ENCODE data around the gene CHN2. TPM values are rescaled to one million over a fixed set of nuclear protein-coding genes. Genes with fewer than 3 reads are reported as not detected.

CHN2 gene
- total and polyA plus RNA-seq, 2 donors (not counting 1 experiment from before 2014, with no cell fraction given), result 0.86 to 1.4 TPM

- H3K9me3 Mint-ChIP-seq (ENCODE audit: insufficient read depth), result no peaks in the 10 kb centered on the region
- H3K27me3 Mint-ChIP-seq, result peaks cover 5% of the 10 kb centered on the region
- no peak for TF ChIP-seq EZH2 (IDR thresholded peaks at IDR 0.05; ENCODE audit: borderline replicate concordance, insufficient read depth, low read depth, low read length, poor library complexity, severe bottlenecking)
- TF ChIP-seq CTCF (IDR thresholded peaks at IDR 0.05), result no peak
- 43% methylated on average over 6 of the region's 11 CpGs for WGBS (ENCODE audit: insufficient coverage)
- no peak overlapping the region for H3K4me3 Mint-ChIP-seq
- intact Hi-C loops (cut with micrococcal nuclease), result no loop called here
- H3K27ac ChIP-seq (ENCODE audit: low read length in 2 of 2), result no peak overlapping the region
- no peaks in the 10 kb centered on the region for H3K4me1 Mint-ChIP-seq
- H4K20me1 ChIP-seq (ENCODE audit: control insufficient read depth, insufficient read depth, low read length, poor library complexity, severe bottlenecking), result no peaks in the 10 kb centered on the region
- H3K4me1 ChIP-seq (ENCODE audit: control insufficient read depth in 2 of 2, insufficient read depth in 2 of 2, low read length in 2 of 2), result no peaks in the 10 kb centered on the region
- DNase-seq, result no peak
- no peaks in the 10 kb centered on the region for H3K79me2 ChIP-seq (ENCODE audit: control insufficient read depth, insufficient read depth, low read length)
- no peak overlapping the region for H3K4me2 ChIP-seq (replicated peaks; ENCODE audit: low read depth, low read length, poor library complexity, severe bottlenecking)
- H3K36me3 ChIP-seq (replicated peaks in 1 of 2; ENCODE audit: control extremely low read depth in 1 of 2, control insufficient read depth in 1 of 2, extremely low read depth in 1 of 2, insufficient read depth in 2 of 2, low read length in 1 of 2), result no peaks in the 10 kb centered on the region
- no peak overlapping the region for H3K4me3 ChIP-seq (ENCODE audit: control extremely low read depth in 1 of 5, extremely low read depth in 1 of 5, insufficient read depth in 1 of 5, low read depth in 2 of 5, low read length in 4 of 5)
- no peak for ATAC-seq (ENCODE audit: low read depth)
- H3K27ac Mint-ChIP-seq, result no peak overlapping the region
- H3K9ac ChIP-seq (ENCODE audit: low read length), result no peak overlapping the region
- no peaks in the 10 kb centered on the region for H3K9me3 ChIP-seq (ENCODE audit: control extremely low read depth in 1 of 3, control insufficient read depth in 2 of 3, insufficient read depth in 1 of 3, low read length in 2 of 3)
- CTCF ChIA-PET, result no interaction called here
- POLR2A ChIA-PET, result no interaction called here
- no peak overlapping the region for H2AFZ ChIP-seq (ENCODE audit: insufficient read depth, low read depth, low read length, poor library complexity, severe bottlenecking)
- no peaks in the 10 kb centered on the region for H3K27me3 ChIP-seq (replicated peaks in 1 of 4; ENCODE audit: control extremely low read depth in 1 of 4, control insufficient read depth in 3 of 4, insufficient read depth in 4 of 4, low read length in 3 of 4)
Observed at GRCh38 chr7:29485339-29486190, 291.0 kb downstream of the CHN2 start.

DNA sequence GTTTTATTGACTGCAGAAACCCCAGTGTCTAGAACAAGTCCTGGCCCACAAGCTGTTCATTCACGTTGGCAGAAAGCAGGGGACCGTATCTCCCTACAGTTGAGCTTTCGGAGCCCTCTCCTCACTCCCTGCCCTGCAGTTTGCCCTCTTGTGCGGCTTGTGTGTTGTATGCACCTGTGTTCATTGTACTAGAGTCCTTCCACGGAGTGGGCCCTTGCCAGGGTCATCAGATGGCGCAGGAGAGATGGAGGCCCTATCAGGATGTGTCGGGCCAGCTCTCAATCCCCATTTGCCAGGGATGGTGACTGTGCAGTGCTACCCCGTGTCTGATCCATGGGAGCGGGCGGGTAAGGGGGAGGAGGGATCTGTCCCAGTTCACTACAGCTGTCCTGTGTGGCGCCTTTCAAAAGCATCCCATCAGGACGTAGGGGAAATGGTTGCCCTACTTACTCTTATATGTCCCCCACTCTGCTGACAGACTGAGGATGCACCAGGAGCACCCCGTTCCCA, 291.7 kb downstream of the CHN2 start:
- Histone ChIP-seq H3K79me2 (ENCODE audit: control insufficient read depth, insufficient read depth, low read length) (no peaks in the 10 kb centered on the region), H3K9ac (ENCODE audit: low read length) (no peak overlapping the region), H3K4me3 (ENCODE audit: control extremely low read depth in 1 of 5, extremely low read depth in 1 of 5, insufficient read depth in 1 of 5, low read depth in 2 of 5, low read length in 4 of 5) (no peak overlapping the region), H3K27ac (ENCODE audit: low read length in 2 of 2) (no peak overlapping the region), H3K4me2 (replicated peaks; ENCODE audit: low read depth, low read length, poor library complexity, severe bottlenecking) (no peak overlapping the region), H3K36me3 (replicated peaks in 1 of 2; ENCODE audit: control extremely low read depth in 1 of 2, control insufficient read depth in 1 of 2, extremely low read depth in 1 of 2, insufficient read depth in 2 of 2, low read length in 1 of 2) (no peaks in the 10 kb centered on the region), H4K20me1 (ENCODE audit: control insufficient read depth, insufficient read depth, low read length, poor library complexity, severe bottlenecking) (no peaks in the 10 kb centered on the region), H2AFZ (ENCODE audit: insufficient read depth, low read depth, low read length, poor library complexity, severe bottlenecking) (no peak overlapping the region), H3K4me1 (ENCODE audit: control insufficient read depth in 2 of 2, insufficient read depth in 2 of 2, low read length in 2 of 2) (no peaks in the 10 kb centered on the region), H3K9me3 (ENCODE audit: control extremely low read depth in 1 of 3, control insufficient read depth in 2 of 3, insufficient read depth in 1 of 3, low read length in 2 of 3) (no peaks in the 10 kb centered on the region), H3K27me3 (replicated peaks in 1 of 4; ENCODE audit: control extremely low read depth in 1 of 4, control insufficient read depth in 3 of 4, insufficient read depth in 4 of 4, low read length in 3 of 4) (no peaks in the 10 kb centered on the region)
- TF ChIP-seq EZH2 (IDR thresholded peaks at IDR 0.05; ENCODE audit: borderline replicate concordance, insufficient read depth, low read depth, low read length, poor library complexity, severe bottlenecking), result no peak
- no peak for TF ChIP-seq CTCF (IDR thresholded peaks at IDR 0.05)
- ChIA-PET POLR2A (no interaction called here), CTCF (no interaction called here)
- intact Hi-C loops (cut with micrococcal nuclease), result no loop called here
- Mint-ChIP-seq H3K4me3 (no peak overlapping the region), H3K4me1 (no peaks in the 10 kb centered on the region), H3K27me3 (peaks cover 5% of the 10 kb centered on the region), H3K27ac (no peak overlapping the region), H3K9me3 (ENCODE audit: insufficient read depth) (no peaks in the 10 kb centered on the region)
- no peak for DNase-seq
- 84% methylated on average over 10 of the region's 13 CpGs for WGBS (ENCODE audit: insufficient coverage)
- ATAC-seq (ENCODE audit: low read depth), result no peak

Data from B cell (primary cell).